ENCODE data around the gene BLID. TPM values are rescaled to one million over a fixed set of nuclear protein-coding genes. Genes with fewer than 3 reads are reported as not detected.
A peak's percentile ranks its signal among the peaks of the same experiment; 100 is the strongest.

BLID gene
- total RNA-seq, 1 donor from 2014 or later, result 1.2 TPM

DNA sequence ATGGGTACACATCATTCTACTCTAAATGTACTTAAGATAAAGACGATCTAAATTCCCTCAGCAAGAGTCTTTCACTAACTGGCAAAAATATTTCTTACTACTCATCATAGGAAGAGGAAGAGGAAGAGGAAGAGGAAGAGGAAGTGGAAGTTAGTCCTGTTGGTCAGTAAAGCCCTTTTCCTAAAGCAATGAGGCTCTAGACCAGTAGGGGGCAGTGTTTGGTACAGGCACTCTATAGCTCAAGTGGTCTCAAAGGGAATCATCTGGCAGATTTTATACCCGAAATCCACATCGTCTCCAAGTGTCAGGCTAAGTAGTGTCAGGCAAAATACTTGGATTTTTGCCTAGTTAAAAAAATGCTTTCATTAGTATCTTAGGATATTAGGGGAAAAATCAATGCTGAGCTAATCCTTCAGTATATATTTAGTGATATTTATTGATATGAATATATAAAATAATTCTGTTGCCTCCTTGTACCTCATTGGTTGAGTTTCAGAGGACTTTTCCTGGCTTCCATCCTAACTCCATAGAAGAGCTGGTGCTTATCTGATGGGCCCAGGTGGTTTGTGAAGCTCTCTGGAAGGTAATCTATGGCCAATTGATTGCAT is 7.7 kb downstream of the BLID start:
- Histone ChIP-seq H3K9ac (ENCODE audit: low read length) (no peak overlapping the region), H4K20me1 (ENCODE audit: insufficient read depth, low read length) (peaks cover 86% of the 10 kb centered on the region), H3K4me3 (ENCODE audit: insufficient read depth, low read depth, low read length) (no peak overlapping the region), H3K27me3 (ENCODE audit: insufficient read depth, low read length) (no peaks in the 10 kb centered on the region), H3K79me2 (ENCODE audit: insufficient read depth, low read length) (peaks cover 98% of the 10 kb centered on the region), H3K27ac (ENCODE audit: low read depth, low read length) (no peak overlapping the region), H3K36me3 (ENCODE audit: insufficient read depth, low read length) (peaks cover 64% of the 10 kb centered on the region), H3K9me3 (ENCODE audit: insufficient read depth, low read depth, low read length) (no peaks in the 10 kb centered on the region), H2AFZ (ENCODE audit: low read depth, low read length) (no peak overlapping the region), H3K4me1 (ENCODE audit: insufficient read depth, low read length) (peaks cover 45% of the 10 kb centered on the region), H3K4me2 (ENCODE audit: low read length) (no peak overlapping the region)
- Mint-ChIP-seq H3K36me3 (ENCODE audit: low read depth, unreplicated experiment) (peaks cover 3% of the 10 kb centered on the region), H3K27ac (ENCODE audit: unreplicated experiment) (peak overlapping the region; percentile 13), H3K4me1 (ENCODE audit: low read depth, unreplicated experiment) (peaks cover 19% of the 10 kb centered on the region), H3K4me3 (ENCODE audit: unreplicated experiment) (no peak overlapping the region), H3K27me3 (ENCODE audit: low read depth, unreplicated experiment) (no peaks in the 10 kb centered on the region), H3K9me3 (ENCODE audit: unreplicated experiment) (peaks cover 1% of the 10 kb centered on the region)
- FAIRE-seq, result no peak
- DNase-seq (ENCODE audit: low read depth), result no peak
- TF ChIP-seq EZH2 (IDR thresholded peaks at IDR 0.05; ENCODE audit: insufficient read depth, low read length), result no peak
- TF ChIP-seq, protein P1, sequence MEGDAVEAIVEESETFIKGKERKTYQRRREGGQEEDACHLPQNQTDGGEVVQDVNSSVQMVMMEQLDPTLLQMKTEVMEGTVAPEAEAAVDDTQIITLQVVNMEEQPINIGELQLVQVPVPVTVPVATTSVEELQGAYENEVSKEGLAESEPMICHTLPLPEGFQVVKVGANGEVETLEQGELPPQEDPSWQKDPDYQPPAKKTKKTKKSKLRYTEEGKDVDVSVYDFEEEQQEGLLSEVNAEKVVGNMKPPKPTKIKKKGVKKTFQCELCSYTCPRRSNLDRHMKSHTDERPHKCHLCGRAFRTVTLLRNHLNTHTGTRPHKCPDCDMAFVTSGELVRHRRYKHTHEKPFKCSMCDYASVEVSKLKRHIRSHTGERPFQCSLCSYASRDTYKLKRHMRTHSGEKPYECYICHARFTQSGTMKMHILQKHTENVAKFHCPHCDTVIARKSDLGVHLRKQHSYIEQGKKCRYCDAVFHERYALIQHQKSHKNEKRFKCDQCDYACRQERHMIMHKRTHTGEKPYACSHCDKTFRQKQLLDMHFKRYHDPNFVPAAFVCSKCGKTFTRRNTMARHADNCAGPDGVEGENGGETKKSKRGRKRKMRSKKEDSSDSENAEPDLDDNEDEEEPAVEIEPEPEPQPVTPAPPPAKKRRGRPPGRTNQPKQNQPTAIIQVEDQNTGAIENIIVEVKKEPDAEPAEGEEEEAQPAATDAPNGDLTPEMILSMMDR (IDR thresholded peaks at IDR 0.05; ENCODE audit: insufficient read depth, low read depth, low read length), result peak; percentile 83

DNA sequence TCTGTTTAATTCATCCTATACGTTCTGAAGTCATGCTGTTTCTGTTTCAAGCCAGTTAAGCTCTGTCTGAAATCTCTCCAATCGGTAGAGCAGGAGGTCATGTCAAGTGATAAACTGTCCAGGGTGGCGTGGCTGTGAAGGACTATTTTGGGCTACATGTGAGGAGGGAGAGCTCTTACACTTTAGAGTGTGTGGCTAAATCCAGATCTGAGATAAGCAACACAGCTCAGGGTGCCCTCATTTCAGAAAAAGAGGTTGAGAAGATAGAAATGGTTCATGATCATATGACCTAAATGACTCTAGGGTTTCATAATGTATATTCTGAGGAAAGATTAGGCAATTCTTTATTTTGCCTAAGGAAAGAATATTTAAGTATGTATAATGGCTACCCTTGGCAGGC is 8.4 kb downstream of the BLID start:
- Histone ChIP-seq H3K27me3 (ENCODE audit: insufficient read depth, low read length) (no peaks in the 10 kb centered on the region), H3K27ac (ENCODE audit: low read depth, low read length) (peak overlapping the region; percentile 43), H3K4me3 (ENCODE audit: insufficient read depth, low read depth, low read length) (no peak overlapping the region), H2AFZ (ENCODE audit: low read depth, low read length) (no peak overlapping the region), H3K4me2 (ENCODE audit: low read length) (no peak overlapping the region), H3K36me3 (ENCODE audit: insufficient read depth, low read length) (peaks cover 59% of the 10 kb centered on the region), H3K4me1 (ENCODE audit: insufficient read depth, low read length) (peaks cover 52% of the 10 kb centered on the region), H4K20me1 (ENCODE audit: insufficient read depth, low read length) (peaks cover 85% of the 10 kb centered on the region), H3K79me2 (ENCODE audit: insufficient read depth, low read length) (peaks cover 98% of the 10 kb centered on the region), H3K9me3 (ENCODE audit: insufficient read depth, low read depth, low read length) (no peaks in the 10 kb centered on the region), H3K9ac (ENCODE audit: low read length) (peak overlapping the region; percentile 16)
- DNase-seq (ENCODE audit: low read depth), result no peak
- no peaks in the 10 kb centered on the region for H3K27me3 Mint-ChIP-seq (ENCODE audit: low read depth, unreplicated experiment)
- no peaks in the 10 kb centered on the region for H3K36me3 Mint-ChIP-seq (ENCODE audit: low read depth, unreplicated experiment)
- FAIRE-seq, result peak; percentile 78
- peaks cover 19% of the 10 kb centered on the region for H3K4me1 Mint-ChIP-seq (ENCODE audit: low read depth, unreplicated experiment)
- no peak overlapping the region for H3K27ac Mint-ChIP-seq (ENCODE audit: unreplicated experiment)
- H3K9me3 Mint-ChIP-seq (ENCODE audit: unreplicated experiment), result peaks cover 1% of the 10 kb centered on the region
- TF ChIP-seq EZH2 (IDR thresholded peaks at IDR 0.05; ENCODE audit: insufficient read depth, low read length), result no peak
- TF ChIP-seq, protein P1 (IDR thresholded peaks at IDR 0.05; ENCODE audit: insufficient read depth, low read depth, low read length), result no peak
- H3K4me3 Mint-ChIP-seq (ENCODE audit: unreplicated experiment), result no peak overlapping the region

GRCh38 chr11:122107045-122107444 is 9.0 kb downstream of the BLID start:
- Histone ChIP-seq H2AFZ (ENCODE audit: low read depth, low read length) (no peak overlapping the region), H3K4me3 (ENCODE audit: insufficient read depth, low read depth, low read length) (no peak overlapping the region), H3K9ac (ENCODE audit: low read length) (peak overlapping the region; percentile 16), H3K4me1 (ENCODE audit: insufficient read depth, low read length) (peaks cover 57% of the 10 kb centered on the region), H4K20me1 (ENCODE audit: insufficient read depth, low read length) (peaks cover 85% of the 10 kb centered on the region), H3K36me3 (ENCODE audit: insufficient read depth, low read length) (peaks cover 58% of the 10 kb centered on the region), H3K79me2 (ENCODE audit: insufficient read depth, low read length) (peaks cover 98% of the 10 kb centered on the region), H3K27ac (ENCODE audit: low read depth, low read length) (no peak overlapping the region), H3K4me2 (ENCODE audit: low read length) (no peak overlapping the region), H3K9me3 (ENCODE audit: insufficient read depth, low read depth, low read length) (no peaks in the 10 kb centered on the region), H3K27me3 (ENCODE audit: insufficient read depth, low read length) (no peaks in the 10 kb centered on the region)
- no peaks in the 10 kb centered on the region for H3K36me3 Mint-ChIP-seq (ENCODE audit: low read depth, unreplicated experiment)
- no peak overlapping the region for H3K27ac Mint-ChIP-seq (ENCODE audit: unreplicated experiment)
- FAIRE-seq (peak; percentile 43), DNase-seq (ENCODE audit: low read depth) (no peak)
- no peak for TF ChIP-seq EZH2 (IDR thresholded peaks at IDR 0.05; ENCODE audit: insufficient read depth, low read length)
- TF ChIP-seq, protein P1 (IDR thresholded peaks at IDR 0.05; ENCODE audit: insufficient read depth, low read depth, low read length), result no peak
- H3K4me1 Mint-ChIP-seq (ENCODE audit: low read depth, unreplicated experiment), result peaks cover 19% of the 10 kb centered on the region
- no peaks in the 10 kb centered on the region for H3K27me3 Mint-ChIP-seq (ENCODE audit: low read depth, unreplicated experiment)
- H3K4me3 Mint-ChIP-seq (ENCODE audit: unreplicated experiment), result no peak overlapping the region
- peaks cover 1% of the 10 kb centered on the region for H3K9me3 Mint-ChIP-seq (ENCODE audit: unreplicated experiment)
